Subcutaneous adipose tissue (tissue), 4 donors: Measurements from ENCODE around the gene KARS1. TPM values are rescaled to one million over a fixed set of nuclear protein-coding genes. Genes with fewer than 3 reads are reported as not detected.

Experiments used
- CTCF ChIP-seq: fragments of 450-650 bp; IDR thresholded peaks from one replicate; pipeline ENCODE4 v1.5.1; 2016; ENCODE audit warnings: low read depth, mild to moderate bottlenecking, control low read depth, antibody characterized with exemption, moderate library complexity
- total RNA-seq, 4 donors: library from RNA; depleted of rRNA; stranded (reverse); fragments of >200 nt; gene quantifications; one replicate each; pipeline ENCODE4 v1.1.0, GENCODE V29; 2016

The KARS1 gene
- total RNA-seq, 4 donors from 2014 or later = 89.6 to 135 (median 107) TPM

GRCh38 chr16:75624921-75625334, 22.5 kb downstream of the KARS1 start:
- TF ChIP-seq CTCF = no peak

- no peak for TF ChIP-seq CTCF
Observed at GRCh38 chr16:75622761-75623605, 24.5 kb downstream of the KARS1 start, which contains the start of gene ADAT1. Gene ADAT1 (minus strand): TSS chr16:75623281. CDS start chr16:75620799, 2,482 bp downstream.

- no peak for TF ChIP-seq CTCF
Observed at GRCh38 chr16:75621170-75621477, 26.3 kb downstream of the KARS1 start.

- no peak for TF ChIP-seq CTCF
Observed at GRCh38 chr16:75620326-75621169, 26.9 kb downstream of the KARS1 start.

GRCh38 chr16:75618780-75619179, 28.7 kb downstream of the KARS1 start:
- no peak for TF ChIP-seq CTCF

GRCh38 chr16:75617121-75617520, 30.3 kb downstream of the KARS1 start:
- TF ChIP-seq CTCF = no peak

GRCh38 chr16:75616521-75617010, 30.9 kb downstream of the KARS1 start:
- no peak for TF ChIP-seq CTCF
